HG03342 (cell line): ENCODE data around the gene SSBP2.
"Not testable (repeated sequence)": the region's sequence is repeated elsewhere in the genome, so short reads cannot be mapped to it uniquely, and the experiment has no call there.

Experiments
- ATAC-seq: cut with Tn5 transposase; IDR thresholded peaks from one replicate; pipeline ENCODE4 v1.9.1; 2021; ENCODE audit warnings: mild to moderate bottlenecking, moderate library complexity; ENCODE audit not compliant: unreplicated experiment

SSBP2 gene

DNA sequence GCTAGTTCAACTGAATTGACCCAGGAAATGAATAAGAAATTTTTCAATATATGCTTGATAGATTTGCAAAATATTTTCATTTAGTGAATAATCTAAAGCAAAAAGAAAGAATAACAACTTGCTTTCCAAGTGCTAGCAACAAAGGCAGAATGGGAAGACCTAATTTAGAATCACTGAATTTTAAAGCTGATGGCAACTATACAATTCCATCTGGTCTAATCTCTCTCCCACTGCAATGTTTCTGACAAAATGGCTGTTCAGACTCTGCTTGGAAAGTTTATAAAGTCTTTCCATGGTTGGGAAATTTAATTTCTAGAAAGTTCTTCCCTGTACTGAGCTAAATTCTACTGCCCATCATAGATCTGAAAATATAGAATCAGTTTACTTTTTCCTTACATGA lies 281.2 kb downstream of the SSBP2 start:
- no peak for ATAC-seq

DNA sequence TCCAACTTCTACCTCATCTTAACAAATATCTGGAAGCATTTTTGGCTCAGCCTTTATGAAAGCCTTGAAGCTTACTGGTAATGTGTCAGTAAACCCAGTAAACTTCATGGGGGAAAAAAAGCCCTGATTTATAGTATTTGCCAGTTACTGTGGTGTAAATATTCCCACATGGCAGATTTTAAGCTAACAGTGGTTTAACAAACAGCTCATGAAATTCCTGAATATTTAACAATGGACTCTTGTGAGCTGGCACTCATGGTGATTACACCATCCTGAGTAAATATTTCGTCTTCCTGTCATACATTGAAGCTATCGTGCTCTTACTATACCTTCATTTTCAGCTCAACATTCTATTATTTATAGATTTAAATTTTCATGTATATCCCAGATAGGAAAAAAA lies 300.0 kb downstream of the SSBP2 start:
- no peak for ATAC-seq

DNA sequence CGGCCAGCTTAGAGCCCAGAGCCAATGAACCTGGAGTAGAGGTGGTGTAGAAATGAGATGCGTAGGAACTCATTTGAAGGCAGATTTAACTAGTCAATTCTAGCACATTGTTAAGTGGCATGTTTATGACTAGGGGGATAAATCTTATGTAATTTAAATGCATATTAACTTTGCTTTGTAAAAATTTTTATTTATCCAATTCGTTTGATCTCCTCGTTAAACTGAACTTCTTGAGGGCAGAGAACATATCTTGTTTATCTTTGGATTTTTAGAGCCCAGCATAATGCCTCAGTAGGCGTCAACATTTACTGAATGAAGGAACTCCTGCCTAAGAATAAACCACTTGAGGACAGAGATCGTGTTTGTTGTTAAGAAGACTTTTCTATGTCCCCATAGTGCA lies 315.9 kb downstream of the SSBP2 start:
- no peak for ATAC-seq

DNA sequence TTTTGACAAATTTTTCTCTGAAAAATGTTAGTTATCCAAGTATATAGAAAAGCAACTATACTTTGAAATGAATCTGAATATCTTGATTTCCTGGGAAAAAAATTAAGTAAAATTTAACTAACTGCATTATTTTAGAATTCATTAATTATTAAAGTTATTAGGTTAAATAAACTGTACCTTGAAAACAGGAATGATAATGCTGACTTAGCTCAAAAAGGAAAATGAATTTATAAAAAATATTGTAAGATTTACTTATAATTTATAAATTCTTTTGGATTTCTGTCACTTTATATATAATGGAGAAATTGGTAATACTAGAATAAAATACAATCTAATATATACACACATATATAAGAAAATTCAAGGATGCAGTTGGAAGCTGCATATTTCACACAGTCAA lies 320.9 kb downstream of the SSBP2 start:
- no peak for ATAC-seq

DNA sequence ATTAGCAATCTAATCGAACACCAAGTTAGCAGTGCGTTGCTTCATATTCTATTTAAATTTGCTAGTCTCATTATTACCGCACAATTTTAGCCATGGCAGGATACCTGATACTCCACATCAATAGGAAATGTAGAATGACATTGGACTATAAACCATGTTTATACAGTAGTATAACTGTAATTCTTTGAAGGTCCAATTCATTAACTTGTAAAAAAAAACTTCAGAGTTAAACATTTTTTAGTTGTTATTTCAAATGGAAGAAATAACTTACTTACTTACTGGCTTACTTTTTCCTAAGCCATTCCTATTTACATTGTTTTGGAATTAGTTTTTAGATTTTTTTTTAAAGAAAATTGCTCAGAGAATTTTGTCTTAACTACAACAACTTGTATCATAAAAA lies 321.5 kb downstream of the SSBP2 start:
- no peak for ATAC-seq

DNA sequence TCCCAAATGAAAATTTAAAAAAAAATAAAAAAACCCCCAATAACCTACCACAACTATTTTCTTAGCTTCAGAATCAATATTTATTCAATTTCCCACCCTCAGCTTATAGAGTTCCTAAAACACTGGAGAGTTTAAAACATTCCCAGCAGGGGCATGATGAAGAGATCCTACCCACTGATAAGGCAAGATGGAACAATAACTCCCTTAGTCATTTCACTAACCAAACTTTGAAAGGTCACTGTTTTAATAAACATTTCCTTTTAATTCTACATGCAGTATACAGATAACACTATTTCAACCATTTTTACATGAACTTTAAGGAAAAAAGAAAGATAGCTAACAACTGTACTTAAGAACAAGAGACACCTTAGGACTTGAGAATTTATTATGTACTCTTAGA lies 322.0 kb downstream of the SSBP2 start:
- ATAC-seq: no peak

DNA sequence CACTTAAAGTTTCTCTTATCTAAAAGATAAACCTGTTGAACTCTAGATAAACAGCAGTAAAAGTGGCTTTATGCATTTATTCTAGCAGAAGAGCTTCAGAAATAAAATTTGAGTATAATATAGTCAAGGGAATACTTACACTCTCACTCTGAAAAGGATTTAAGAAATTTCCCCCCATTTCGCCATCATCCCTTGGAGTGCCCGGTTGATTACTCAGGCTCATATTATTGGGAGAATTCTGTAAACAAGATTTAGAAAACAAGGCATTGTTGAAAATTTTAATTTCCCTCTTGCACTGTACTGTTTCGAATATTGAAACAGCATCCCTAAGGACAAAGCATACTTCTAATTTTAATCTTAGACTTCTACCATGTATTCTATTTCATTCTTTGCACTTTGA lies 322.5 kb downstream of the SSBP2 start:
- ATAC-seq: no peak

DNA sequence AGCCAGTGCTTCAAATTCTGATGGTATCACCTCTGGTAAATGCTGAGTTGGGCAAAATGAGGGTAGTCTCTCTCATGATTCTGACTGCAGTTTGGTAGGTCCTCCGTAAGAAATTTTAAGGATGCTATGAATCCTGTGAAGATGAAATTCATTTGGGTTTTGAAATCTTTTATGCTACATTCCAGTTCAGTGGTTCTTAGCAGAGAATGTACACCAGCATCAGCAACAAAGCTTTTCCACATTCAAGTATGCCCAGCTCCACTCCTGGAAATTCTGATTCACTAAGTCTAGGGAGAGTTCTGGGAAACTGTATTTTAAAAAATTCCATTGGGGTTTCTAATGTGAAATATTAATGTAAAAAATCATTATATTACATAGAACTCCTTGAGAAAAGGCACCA lies 323.3 kb downstream of the SSBP2 start:
- ATAC-seq: no peak

DNA sequence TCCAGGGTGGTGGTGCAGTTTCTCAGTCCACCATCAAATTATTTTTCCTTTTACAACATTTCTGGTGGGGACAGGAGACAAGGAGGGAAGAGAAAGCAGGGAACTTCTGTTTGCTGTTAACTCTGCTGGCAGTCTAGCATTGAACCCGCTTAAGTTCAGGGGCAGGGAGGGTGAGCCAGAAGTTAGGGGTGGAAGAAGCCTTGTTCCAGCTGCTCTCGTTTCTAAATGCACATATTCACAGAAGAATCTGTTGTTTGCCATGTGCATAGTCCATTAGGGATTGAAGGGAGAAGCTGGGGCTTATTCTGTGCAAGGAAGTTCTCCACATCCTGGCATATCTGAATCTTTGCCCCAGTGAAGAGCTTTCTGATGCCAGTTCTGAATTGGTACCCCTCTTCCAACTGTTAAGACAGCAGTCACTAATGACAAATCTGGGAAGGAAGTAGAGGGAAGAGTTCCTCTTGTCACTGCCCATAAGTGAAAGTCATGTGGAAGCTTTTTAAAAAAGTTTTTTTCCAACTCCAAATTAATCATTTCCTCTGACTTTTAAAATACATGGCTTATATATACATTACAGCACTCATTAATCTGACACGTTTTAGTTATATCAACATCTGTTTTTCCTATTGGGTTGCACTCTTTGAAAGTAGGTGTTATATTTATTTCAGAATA lies 324.4 kb downstream of the SSBP2 start:
- no peak for ATAC-seq

DNA sequence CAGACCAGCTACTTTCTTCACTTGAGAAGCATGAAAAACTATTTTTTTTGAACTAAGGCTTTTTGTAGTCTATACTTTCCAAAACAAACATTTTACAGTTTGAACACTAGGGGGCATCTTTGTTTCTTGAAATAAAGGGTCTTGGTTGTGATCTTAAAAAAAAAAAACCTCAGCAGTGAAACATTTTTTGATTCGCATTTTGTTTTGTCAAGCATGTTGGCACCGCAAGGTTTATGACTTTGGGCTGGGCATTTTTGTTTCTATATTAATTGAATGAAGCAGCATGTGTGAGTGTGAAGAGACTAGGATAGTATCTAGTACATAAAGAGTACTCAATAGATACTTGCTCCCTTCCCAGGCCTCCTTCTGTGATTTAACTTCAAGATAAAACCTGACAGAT lies 325.3 kb downstream of the SSBP2 start:
- no peak for ATAC-seq

DNA sequence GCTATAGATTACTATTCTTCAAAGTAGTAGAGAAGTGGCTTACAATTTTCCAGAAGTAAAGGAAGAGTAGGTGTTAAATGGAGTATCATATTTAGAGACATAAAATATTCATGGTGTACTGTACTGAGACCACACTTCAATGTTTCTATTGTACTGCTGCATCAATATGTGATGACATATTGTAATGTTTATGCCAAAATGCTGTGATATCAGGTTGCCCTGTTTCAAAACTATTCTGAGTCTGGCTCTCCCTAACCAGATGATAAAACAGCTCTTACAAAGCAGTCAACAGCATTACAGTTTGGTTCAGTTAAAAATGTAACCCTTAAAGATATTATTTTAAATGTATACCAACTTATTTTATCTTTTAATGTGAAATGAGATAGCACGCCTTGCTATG lies 326.2 kb downstream of the SSBP2 start:
- ATAC-seq: no peak

DNA sequence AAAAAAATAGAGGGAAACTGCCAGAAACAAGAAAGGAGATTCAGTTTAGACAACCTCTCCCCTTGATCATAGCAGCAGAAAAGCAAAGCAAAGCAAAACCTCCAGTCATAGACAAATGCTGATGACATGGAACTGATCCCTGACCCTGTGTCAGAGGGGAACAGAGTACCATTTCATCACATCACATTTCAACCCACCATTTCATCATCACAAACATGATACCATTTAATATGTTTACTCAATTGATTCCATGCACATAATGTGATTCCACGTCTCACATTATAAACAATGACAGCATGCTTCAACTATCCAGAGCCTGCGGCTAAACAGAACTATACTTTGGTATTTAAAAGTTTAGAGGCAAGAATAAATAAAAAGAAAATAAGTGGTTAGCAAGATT lies 328.2 kb downstream of the SSBP2 start:
- no peak for ATAC-seq

DNA sequence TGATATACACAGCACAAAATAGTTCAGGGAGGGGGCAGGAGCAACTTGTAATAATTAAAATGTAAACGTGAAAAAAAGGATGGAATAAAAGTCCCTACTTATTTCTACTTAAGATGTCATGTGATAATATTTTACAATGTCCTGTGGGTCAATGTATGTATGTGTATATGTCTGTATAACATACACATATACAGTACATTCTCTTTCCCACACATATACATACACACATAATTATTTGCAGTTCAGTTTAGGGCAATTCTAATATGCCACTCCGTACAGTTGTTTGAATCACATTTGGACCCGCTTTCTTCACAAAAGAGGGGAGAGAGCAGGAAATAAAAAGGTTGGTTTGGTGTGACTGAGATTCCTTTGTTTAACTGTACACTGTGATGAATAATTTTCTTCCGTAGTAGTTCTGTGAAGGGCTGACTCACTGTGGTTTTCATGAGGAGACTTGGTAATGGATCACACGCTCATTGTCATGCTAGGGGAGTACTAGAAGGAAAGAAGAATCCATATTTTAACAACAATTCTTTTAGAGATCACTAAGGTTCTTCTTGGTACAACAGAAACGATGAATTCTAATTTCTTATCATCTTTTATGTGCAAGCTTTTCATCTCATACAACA lies 330.7 kb downstream of the SSBP2 start:
- no peak for ATAC-seq

DNA sequence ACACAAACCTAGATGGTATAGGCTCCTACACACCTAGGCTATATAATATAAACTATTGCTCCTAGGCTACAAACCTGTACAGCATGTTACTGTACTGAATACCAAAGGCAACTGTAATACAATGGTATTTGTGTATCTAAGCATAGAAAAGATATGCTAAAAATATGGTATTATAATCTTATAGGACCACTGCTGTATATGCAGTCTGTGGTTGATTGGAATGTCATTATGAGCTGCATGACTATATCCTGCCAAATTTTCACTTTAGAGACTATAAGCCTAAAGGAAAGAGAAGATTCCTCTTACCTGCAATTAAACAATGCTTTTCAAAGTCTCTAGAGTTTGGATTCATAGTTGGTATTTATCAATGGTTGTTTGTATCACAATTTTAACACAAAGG lies 332.3 kb downstream of the SSBP2 start:
- no peak for ATAC-seq

DNA sequence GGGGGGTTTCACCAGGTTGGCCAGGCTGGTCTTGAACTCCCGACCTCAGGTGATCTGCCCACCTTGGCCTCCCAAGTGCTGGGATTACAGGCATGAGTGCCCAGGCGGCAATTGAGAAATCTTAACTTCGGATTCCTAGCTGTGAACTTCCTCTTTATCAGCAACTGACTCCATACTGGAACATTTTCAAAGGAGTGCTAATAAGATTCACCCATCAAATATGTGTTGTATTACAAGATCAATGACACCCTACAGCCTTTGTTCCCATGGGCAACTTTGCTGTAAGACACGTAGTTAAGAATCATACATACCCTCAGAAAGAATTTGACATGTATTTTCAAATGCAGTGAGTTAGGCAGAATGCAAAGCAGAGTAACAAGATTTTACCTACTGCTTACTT lies 333.8 kb downstream of the SSBP2 start:
- no peak for ATAC-seq

DNA sequence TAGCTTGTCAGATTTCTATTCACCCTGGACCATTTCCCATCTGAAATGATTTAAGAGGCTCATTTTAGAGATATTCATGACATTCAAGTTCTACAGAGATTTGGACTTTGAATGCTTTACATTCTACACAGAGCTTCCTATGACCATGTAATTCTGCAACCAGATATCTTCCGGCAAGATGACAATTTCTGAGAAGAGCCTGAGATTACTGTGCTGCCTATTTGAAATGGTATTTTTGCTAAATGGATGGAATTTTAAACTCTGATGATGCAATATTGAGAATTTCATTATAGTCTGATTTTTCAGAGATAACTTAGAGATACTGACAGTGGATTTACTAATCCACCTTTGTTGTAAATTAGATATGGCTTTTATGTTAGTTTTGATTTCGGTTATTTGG lies 341.0 kb downstream of the SSBP2 start:
- ATAC-seq: no peak

DNA sequence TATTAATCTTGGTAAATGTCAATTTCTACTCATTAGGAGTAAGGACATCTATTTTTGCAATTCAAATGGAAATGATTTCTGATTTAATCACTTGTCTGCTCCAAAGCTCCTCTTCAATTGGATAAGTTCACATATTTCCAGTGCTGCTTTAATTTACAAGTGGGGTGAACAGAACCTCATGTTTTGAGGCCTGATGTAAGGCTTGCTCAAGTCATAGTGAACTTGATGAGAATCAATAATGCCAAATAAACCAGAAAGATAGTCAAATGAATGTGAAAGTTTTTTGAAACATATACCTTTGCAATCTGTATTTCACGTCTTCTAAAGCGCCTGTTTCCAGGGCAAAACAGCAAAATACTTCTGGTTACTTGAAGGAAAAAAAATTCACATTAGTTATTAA lies 341.5 kb downstream of the SSBP2 start:
- no peak for ATAC-seq

DNA sequence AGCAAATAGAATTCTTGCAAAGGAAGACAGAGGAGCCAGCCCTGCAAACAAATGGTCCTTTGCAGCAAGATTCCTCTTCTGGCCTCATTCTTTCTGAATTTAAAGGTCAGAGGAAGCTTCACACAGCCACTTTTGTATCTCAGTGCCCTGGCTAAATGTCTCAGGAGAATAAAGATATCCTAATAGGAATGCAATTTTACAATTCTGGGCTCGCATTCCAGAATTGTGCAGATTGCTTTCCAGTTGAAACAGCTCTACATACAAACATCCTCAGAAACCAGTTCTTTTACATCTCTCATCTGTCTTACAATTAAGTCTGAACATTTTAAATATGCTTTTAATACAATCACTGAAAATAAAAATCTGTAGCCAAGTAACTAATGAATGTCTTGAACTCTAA lies 342.4 kb downstream of the SSBP2 start:
- no peak for ATAC-seq

DNA sequence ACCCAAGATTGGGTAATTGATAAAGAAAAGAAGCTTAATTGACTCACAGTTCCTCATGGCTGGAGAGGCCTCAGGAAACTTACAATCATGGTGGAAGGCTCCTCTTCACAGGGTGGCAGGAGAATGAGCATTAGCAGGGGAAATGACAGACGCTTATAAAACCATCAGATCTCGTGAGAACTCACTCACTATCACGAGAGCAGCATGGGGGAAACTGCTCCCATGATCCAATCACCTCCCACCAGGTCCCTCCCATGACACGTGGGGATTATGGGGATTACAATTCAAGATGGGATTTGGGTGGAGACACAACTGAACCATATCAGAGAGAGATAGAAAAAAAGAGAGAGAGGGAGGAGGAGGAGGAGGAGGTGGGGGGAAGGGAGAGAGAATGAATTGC lies 343.1 kb downstream of the SSBP2 start:
- not testable (repeated sequence) for ATAC-seq

DNA sequence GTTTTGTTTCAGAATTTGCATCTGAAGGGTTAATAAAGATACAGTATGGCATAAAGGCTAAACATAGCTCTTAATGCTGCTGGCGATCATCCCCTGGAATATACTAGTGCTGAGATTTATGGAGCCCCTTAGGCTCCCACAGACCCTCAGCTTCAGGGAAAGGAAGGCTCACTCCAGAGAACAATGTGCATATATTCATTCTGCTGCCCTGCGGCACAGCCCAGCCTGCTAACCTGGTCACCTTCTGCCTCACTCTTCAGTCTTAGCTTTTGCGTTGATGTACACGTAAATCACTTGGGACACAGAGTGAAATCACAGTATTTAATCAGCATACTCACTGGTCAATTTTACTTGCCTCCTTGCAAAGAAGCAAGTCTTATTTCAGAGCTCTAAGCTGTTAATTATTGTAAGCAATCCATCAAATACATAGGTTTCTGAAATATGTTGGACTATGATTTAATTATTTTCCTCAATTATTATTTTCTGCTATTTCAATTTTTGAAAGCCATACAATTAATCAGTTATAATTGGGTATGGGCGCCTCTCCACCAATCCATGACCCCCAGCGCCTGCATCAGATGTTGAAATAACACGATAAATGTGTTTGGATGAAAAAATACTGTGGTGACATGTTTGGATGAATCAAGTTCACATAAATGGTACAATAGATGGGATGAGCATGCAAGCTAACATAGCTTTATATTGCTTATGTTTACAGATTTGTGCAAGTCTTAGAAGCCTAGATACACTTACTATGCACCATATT lies 345.6 kb downstream of the SSBP2 start:
- no peak for ATAC-seq

DNA sequence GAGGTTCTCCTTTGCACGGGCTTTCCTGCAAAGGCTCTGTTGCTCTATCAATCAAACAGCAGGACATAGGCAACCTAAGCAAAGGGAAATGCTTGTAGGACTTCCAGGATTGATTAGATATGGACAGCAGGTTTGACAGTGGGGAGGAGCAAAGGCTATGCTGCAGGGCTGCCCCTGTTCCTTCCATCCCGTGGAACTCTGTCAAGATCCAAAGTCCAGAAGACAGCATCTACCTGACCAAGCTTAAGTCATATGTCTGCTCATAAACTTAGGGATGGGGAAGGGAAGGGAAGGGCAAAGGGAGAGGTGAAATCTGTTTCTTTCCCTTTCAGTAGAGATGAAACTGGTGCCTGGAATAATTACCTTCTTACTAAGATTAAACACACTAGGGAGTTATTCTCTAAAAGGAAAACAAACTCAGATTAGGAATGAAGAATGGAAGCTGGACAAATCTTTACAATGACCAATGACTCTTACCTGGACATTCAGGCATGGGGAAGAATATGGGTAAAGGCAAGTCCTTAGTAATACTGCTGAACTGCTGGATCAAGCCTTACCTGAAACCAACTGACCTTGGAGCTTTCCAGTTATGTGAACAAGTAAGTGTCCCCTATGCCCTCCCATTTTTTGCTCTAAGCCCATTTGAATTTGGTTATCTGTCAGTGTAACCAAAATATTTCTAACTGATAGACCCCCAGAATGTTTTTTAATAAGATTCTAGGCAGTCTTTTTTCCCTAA lies 348.5 kb downstream of the SSBP2 start:
- no peak for ATAC-seq

DNA sequence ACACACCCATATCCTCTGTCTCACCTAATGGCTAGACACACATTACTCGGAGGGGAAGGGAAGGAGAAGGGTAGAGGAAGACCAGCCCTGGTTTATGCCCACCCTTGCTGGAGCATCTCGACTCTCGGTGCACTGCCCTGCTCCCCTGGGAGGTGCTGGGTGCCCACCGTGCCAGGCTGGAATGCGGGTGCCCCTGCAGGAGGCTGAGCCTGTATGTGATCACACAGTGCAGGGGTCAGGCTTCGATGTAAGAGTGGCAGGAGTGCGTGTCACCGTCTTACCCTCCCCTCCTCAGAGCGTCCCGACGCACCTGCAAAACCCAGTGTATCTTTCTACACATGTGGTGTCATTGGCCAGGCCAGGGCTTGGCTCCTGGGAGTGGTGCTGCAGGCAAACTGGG lies 349.6 kb downstream of the SSBP2 start:
- ATAC-seq: no peak
